ENCODE results near the gene ST3GAL5. TPM values are rescaled to one million over a fixed set of nuclear protein-coding genes. Genes with fewer than 3 reads are reported as not detected.

Gene ST3GAL5
- total RNA-seq, 2 experiments from 2014 or later, result 7.4 to 11.3 TPM

DNA sequence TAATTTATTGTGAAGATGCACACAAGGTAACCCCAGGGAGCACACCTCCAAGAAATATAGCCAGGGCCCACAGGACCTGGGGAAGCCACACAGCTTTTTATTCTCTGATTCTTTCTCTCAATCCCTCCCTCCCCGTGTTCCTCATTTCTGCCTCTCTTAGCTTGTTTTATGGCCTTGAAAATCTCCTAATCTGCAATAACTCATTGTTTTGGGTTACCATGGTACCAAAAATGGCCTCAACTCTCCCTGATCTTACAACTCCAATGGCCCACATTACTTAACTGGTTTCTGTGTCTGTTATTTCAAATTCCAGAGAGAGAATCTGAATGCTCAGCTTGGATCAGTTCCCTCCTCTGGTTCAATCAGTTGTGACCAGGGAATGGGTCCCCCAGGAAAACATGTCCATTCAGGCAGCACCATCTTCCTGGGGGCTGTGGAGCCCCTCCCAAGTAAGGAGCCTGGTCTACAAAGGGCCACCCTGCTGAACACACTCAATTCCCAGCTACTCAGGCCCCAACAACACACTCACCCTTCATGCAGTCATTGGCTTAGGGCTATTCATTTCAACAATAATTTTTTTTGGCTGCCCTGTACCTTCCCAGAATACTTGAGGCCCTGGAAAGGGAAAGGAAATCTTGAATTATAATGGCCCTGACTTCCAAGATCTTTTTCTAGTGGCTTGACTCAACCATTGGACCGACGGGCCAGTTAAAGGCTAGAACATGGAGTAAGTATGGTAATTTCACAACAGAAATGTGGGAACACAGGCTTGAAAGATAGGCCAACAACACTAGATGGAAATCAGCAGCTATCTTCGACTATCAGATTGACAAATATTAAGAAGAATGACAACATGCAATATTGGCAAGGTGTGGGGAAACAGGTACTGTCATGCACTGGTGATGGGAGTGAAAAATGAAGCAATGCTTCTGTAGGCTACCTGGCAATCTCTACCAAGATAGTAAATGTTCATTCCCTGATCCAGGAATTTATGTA lies 41.6 kb upstream of the ST3GAL5 start:
- ChIA-PET POLR2A (interaction anchor here (0.6 kb wide), 1 partner anchor 421 kb away, joined by 3 read pairs; no protein-coding TSS in a partner anchor), CTCF (ENCODE audit: unreplicated experiment) (no interaction called here)
- Histone ChIP-seq H3K4me2 (ENCODE audit: low read length) (no peak overlapping the region), H3K4me3 (ENCODE audit: low read depth, low read length, poor library complexity, severe bottlenecking) (no peak overlapping the region), H4K20me1 (ENCODE audit: insufficient read depth, low read length) (no peaks in the 10 kb centered on the region), H3K4me1 (ENCODE audit: insufficient read depth, low read length, poor library complexity, severe bottlenecking) (no peaks in the 10 kb centered on the region), H3K79me2 (ENCODE audit: insufficient read depth, low read depth, low read length) (no peaks in the 10 kb centered on the region), H3K27ac (ENCODE audit: low read depth, low read length, poor library complexity, severe bottlenecking) (no peak overlapping the region), H3K36me3 (ENCODE audit: insufficient read depth, low read length) (no peaks in the 10 kb centered on the region), H3K9me2 (ENCODE audit: insufficient read depth, low read length) (no peaks in the 10 kb centered on the region), H2AFZ (ENCODE audit: low read length) (no peak overlapping the region), H3K9me3 (ENCODE audit: low read length) (no peaks in the 10 kb centered on the region)
- no peak for DNase-seq (ENCODE audit: low spot score)
- BruUV-seq (replicated peaks), result no TSS peak
- TF ChIP-seq CTCF (conservative IDR thresholded peaks at IDR 0.05; ENCODE audit: low read length) (no peak), EZH2phosphoT487 (IDR thresholded peaks at IDR 0.05; ENCODE audit: borderline replicate concordance, low read depth, low read length) (no peak)
- intact Hi-C loops (cut with micrococcal nuclease; ENCODE audit: unreplicated experiment), result no loop called here

GRCh38 chr2:85929096-85930050 lies 40.6 kb upstream of the ST3GAL5 start:
- Histone ChIP-seq H3K79me2 (ENCODE audit: insufficient read depth, low read depth, low read length) (no peaks in the 10 kb centered on the region), H3K9me3 (ENCODE audit: low read length) (no peaks in the 10 kb centered on the region), H3K4me2 (ENCODE audit: low read length) (no peak overlapping the region), H3K4me1 (ENCODE audit: insufficient read depth, low read length, poor library complexity, severe bottlenecking) (no peaks in the 10 kb centered on the region), H2AFZ (ENCODE audit: low read length) (no peak overlapping the region), H3K36me3 (ENCODE audit: insufficient read depth, low read length) (no peaks in the 10 kb centered on the region), H3K9me2 (ENCODE audit: insufficient read depth, low read length) (no peaks in the 10 kb centered on the region), H3K27ac (ENCODE audit: low read depth, low read length, poor library complexity, severe bottlenecking) (no peak overlapping the region), H4K20me1 (ENCODE audit: insufficient read depth, low read length) (no peaks in the 10 kb centered on the region), H3K4me3 (ENCODE audit: low read depth, low read length, poor library complexity, severe bottlenecking) (no peak overlapping the region)
- TF ChIP-seq CTCF (conservative IDR thresholded peaks at IDR 0.05; ENCODE audit: low read length) (no peak), EZH2phosphoT487 (IDR thresholded peaks at IDR 0.05; ENCODE audit: borderline replicate concordance, low read depth, low read length) (no peak)
- ChIA-PET POLR2A (interaction anchor here (0.6 to 1.1 kb wide), 2 partner anchors 16 to 420 kb away, joined by 3 read pairs; no protein-coding TSS in a partner anchor), CTCF (ENCODE audit: unreplicated experiment) (no interaction called here)
- intact Hi-C loops (cut with micrococcal nuclease; ENCODE audit: unreplicated experiment), result no loop called here
- no peak for DNase-seq (ENCODE audit: low spot score)
- BruUV-seq (replicated peaks), result no TSS peak

All from OCI-LY7 (cell line).